Measurements from ENCODE around the gene TBL1X.
A peak's percentile ranks its signal among the peaks of the same experiment; 100 is the strongest.
"Not testable (repeated sequence)": the region's sequence is repeated elsewhere in the genome, so short reads cannot be mapped to it uniquely, and the experiment has no call there.

The TBL1X gene

GRCh38 chrX:9459186-9459748, 5.6 kb upstream of the TBL1X start:
- no peak for DNase-seq

- DNase-seq, result no peak
These were observed 3.8 kb upstream of the TBL1X start for GRCh38 chrX:9461087-9461486.

DNA sequence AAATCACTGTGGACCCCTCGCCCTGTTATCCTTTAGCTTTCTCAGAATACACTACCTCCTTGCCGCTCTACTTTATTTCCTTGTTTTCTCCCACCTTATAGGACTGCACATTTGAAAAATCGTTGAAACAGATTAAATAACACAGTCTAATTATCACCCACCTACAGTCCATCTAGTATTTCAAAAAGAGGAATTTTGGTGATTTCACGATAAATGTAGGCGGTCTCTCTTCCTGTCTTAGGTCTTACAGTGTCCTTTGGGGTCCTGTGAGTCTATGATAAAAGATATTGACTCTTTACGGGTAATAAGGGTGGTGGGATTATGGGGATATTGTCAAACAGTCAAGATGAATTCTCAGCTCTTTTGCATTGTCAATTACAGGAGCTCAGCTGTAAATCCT, 2.4 kb upstream of the TBL1X start:
- no peak for DNase-seq

- no peak for DNase-seq
These were observed 694 bp downstream of the TBL1X start for GRCh38 chrX:9465380-9466123.

GRCh38 chrX:9466124-9466495, 1.3 kb downstream of the TBL1X start:
- peak in 1 of 2 experiments; percentile 23 for DNase-seq

DNA sequence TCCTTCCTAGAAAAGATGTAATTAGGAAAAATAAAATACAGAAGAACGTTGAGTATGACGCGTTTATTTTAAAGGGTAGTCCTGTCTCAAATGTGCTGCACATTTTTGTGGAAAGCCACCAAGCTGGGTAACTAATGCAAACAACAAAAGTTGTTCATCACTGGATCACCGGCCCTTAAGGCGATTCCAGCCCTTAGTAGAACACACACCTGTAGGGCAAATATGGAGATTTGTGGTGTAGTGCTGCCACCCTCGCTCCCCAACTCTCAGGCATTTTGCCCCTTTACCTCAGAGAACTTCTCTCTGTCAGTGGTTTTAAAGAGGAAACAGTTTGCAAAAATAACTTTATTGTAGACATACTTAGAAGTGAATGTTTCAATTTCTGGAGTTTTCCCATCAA, 1.9 kb downstream of the TBL1X start:
- no peak for DNase-seq

DNA sequence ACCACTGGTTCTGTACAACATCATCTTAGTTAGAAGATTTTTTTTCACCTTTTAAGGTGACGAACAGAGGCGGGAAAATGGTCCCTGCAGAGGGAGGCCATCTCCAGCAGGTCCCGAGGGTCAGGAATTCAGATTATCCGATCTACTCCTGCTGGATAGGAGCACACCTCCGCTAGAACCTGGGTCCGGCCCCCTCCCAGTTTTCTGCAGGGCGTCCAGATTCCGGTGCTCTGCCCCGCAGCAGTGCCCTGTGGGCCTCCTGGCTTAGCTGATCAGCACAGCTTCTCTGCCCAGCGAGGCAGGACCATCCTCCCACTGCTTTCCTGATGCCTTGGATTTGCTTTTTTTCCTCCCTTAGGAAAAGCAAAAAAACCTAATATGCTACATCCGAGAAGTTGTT, 2.3 kb downstream of the TBL1X start:
- DNase-seq, result no peak

DNA sequence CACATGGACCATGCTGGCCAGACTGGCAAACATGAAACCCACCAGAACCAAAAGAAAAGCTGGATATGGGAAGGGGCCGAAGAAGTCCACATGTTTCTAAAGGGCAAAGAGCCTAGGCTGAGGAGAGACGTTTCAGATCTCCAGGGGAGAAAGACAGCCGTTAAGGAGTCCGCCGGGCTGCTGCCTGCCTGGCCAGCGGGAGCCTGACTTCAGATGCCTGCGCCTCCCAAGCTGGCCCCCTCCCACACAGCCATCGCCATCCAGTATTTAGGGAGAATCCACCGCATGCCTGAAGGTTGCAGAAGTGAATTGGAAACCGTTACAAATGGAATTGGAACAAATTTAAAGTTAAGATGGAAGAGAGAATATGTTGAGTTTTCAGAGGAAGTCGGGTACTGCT, 2.9 kb downstream of the TBL1X start:
- DNase-seq, result no peak

DNA sequence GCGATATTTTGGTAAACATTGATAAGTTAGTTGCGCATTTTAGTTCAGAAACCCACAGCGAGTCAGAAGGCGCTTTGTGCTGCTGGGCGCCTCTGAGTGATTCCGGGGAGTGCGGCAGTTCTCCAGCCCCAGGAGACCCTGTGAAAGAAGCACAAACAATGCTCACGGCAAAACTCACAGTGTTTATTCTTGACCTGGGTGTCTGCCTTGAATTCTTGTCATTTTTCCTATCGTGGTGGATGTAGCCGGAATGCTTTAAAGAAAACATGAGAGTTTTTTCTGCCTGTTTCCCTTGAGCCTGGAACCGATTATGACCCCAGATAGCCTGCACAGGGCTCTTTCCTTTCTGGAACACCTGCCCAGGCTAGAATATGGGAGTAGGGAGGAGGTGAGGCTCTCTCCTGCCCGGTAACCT, 6.7 kb downstream of the TBL1X start:
- DNase-seq, result no peak

DNA sequence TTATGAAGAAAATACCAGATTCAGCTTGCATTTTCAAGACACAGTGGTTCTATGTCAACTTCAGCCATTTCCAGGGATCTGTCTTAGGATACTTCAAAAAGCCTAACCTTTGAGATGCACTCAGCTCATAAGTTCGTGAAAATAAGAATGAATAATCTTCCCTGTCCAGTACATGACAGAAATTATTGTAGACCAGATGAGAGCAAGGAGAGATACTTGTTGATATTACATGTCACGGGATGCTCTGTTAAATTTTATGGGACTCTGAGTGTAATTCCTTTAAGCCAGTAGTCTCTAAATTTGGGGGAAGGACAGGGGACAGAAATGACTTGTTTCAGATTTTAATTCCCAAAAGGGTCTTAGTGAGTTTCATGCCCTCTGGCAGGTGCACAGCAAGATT, 8.8 kb downstream of the TBL1X start:
- no peak for DNase-seq

DNA sequence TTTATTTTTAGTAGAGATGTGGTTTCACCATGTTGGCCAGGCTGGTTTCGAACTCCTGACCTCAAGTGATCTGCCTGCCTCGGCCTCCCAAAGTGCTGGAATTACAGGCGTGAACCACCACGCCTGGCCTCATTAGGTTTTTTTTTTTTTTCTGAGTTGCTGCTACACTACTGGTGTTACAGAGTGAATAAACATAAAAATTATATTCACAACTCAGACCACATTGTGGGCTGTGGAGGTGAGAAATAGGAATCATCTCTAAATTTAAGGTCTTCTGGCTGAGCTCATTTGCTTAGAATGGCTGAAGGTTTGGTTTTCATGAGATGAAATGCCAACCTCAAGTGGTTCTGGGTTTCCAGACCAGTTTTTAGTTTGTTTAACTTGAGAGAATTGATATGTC, 10.6 kb downstream of the TBL1X start:
- DNase-seq, result not testable (repeated sequence)

DNA sequence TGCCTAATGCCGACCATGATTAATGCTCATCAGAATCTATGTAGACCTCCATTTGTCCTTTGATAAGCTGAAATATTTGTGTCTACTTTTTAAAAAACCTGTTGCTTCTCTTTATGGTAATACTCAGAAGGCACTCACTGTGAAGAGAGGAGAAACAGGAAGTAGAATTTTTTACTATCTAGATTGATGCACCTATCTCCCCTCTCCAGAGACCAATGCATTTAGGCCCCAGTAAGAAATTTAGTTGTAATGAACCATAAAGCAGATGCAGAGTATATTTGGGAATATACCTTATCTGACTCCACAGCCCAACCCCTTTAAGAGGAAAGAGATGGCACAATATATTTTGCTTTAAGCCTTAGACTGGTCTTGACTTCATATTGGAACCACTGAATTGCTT, 11.1 kb downstream of the TBL1X start:
- DNase-seq, result no peak

DNA sequence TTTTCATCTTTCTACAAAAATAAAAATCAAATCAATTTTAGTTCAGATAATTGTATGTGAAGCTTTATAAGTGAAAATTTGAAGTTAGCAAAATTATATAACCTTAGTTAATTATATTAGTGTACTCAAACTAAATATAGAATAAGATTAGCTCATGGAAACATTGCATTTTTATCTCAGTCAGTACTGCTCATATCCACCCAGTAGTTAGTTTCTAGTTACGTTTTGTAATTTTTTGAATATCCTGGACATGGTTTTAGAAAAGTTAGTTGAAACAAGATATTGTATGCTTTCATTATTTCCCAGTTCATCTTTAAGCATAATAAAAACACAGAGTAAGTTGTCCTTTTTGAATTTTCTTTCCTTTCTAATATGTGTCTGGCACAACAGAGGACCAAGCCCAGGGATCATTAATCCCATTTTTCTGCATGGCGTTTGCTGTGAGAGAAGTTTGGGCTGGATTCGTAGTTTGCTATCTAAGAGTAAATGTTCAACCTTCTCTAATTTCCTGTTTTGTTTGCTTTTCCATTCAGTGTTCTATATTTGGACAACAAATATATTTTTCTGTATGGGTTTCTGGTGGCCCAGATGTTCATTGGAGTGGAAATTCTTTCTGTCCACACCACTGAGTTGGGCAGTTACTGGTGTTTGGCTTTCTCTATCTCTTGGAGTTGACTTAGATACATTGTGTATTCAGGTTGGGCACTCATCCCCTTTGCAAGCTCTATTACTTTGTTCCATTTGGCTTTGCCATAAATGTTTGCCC, 12.1 kb downstream of the TBL1X start:
- no peak for DNase-seq

DNA sequence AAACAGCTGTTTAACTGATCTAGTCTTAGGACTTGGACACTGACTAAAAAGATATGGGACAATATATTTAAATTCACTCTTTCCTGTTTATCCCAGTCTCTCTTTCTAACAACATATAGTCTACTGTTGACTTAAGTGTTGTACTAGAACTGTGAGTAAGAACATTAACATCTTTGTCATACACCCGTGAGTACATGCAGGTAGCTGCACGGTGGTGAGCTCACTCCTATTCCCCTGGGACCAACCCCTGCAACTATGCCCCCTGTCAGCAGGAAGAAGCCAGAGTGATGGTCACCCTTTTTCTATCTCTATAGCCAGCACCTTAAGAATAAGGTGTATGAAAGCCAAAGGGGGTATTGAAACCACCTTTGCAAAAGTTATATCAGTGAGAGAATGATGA, 17.6 kb downstream of the TBL1X start:
- no peak for DNase-seq

GRCh38 chrX:9482837-9483236, 18.0 kb downstream of the TBL1X start:
- DNase-seq, result no peak

DNA sequence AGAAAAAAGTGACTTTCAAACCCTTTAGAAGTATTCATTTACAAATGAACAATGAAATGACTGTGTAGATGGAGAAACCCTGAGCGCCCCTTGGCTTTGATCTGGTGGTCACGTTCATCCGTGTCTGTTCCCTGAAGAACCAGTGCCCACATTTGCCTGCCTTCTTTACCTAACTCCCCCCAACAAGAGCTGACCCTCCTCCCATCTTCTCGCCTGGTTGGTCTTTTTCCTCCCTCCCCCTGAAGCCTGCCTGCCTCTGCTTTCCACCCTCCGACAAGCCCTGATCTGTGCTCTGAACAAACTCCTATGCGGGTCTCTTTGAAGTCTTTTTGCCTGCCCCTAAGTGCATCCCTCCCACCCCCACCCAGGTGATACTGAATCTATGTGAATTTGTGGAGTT, 18.5 kb downstream of the TBL1X start:
- DNase-seq, result no peak

- DNase-seq, result no peak
These were observed 22.0 kb downstream of the TBL1X start for GRCh38 chrX:9486786-9487387.

GRCh38 chrX:9488586-9488985, 23.7 kb downstream of the TBL1X start:
- DNase-seq, result no peak

GRCh38 chrX:9489234-9489633, 24.4 kb downstream of the TBL1X start:
- DNase-seq, result no peak

GRCh38 chrX:9492901-9493300, 28.0 kb downstream of the TBL1X start:
- DNase-seq, result no peak

GRCh38 chrX:9493936-9494335, 29.1 kb downstream of the TBL1X start:
- DNase-seq, result no peak

- no peak for DNase-seq
These were observed 29.9 kb downstream of the TBL1X start for GRCh38 chrX:9494771-9495170.

GRCh38 chrX:9495496-9495895, 30.6 kb downstream of the TBL1X start:
- no peak for DNase-seq

- DNase-seq, result no peak
These were observed 33.4 kb downstream of the TBL1X start for GRCh38 chrX:9498236-9498635.
